Esophagus muscularis mucosa (tissue), 3 donors: ENCODE data around the gene ZNF648.

ENCODE experiments used
- CTCF ChIP-seq, 3 experiments: fragments of 200-600 bp in 2 of 3; fragments of 450-650 bp in 1 of 3; sonication (generic) in 2 of 3; IDR thresholded peaks; one replicate each; pipeline ENCODE4 v1.5.1; 2017 to 2019; ENCODE audit warnings: antibody characterized with exemption in 3 of 3, mild to moderate bottlenecking in 2 of 3, moderate library complexity in 1 of 3
- POLR2A ChIP-seq: fragments of 450-650 bp; IDR thresholded peaks from one replicate; pipeline ENCODE4 v1.6.1; 2017; ENCODE audit warnings: antibody characterized with exemption, moderate library complexity, mild to moderate bottlenecking, low read depth
- POLR2AphosphoS5 ChIP-seq, 2 donors: sonication (generic); formaldehyde crosslinking; IDR thresholded peaks; one replicate each; pipeline ENCODE4 v1.6.1; 2017; ENCODE audit warnings: antibody characterized with exemption in 2 of 2

- TF ChIP-seq CTCF (IDR thresholded peaks at IDR 0.05) = no peak
- TF ChIP-seq POLR2A = no peak
- no peak for TF ChIP-seq POLR2AphosphoS5 (IDR thresholded peaks at IDR 0.05)
Observed at GRCh38 chr1:182035097-182035770, 26.3 kb downstream of the ZNF648 start.
